HEK293 (cell line): Measurements from ENCODE around the gene CCDC141.
"Not testable (repeated sequence)": the region's sequence is repeated elsewhere in the genome, so short reads cannot be mapped to it uniquely, and the experiment has no call there.

Experiments used
- CTCF ChIA-PET: fragments of 350-600 bp; formaldehyde crosslinking; extraction: SDS; loops from one replicate; lab custom pipeline; 2021; ENCODE audit warnings: antibody characterized with exemption; lab: Yijun Ruan, JAX
- POLR2A ChIA-PET: fragments of 300-600 bp; formaldehyde crosslinking; extraction: SDS; loops from one replicate; lab custom pipeline; 2020; ENCODE audit warnings: antibody characterized with exemption, inconsistent platforms; lab: Yijun Ruan, JAX
- H3K27ac ChIP-seq: fragments of 200-500 bp; sonication (Bioruptor generic); 2 replicates; pipeline ENCODE4 v1.5.1; 2014; ENCODE audit warnings: low read depth, low read length, control low read depth, inconsistent platforms; ENCODE audit errors: extremely low read depth
- H3K36me3 ChIP-seq, 2 experiments: fragments of 200-500 bp in 1 of 2; sonication (Bioruptor generic) in 1 of 2; 1 replicate in 1 of 2; 2 replicates in 1 of 2; pipeline ENCODE4 v1.5.1; 2014 to 2017; ENCODE audit warnings: inconsistent platforms in 2 of 2, low read length in 2 of 2; ENCODE audit not compliant: control insufficient read depth in 2 of 2, insufficient read depth in 1 of 2
- H3K4me1 ChIP-seq: fragments of 200-500 bp; sonication (Bioruptor generic); 2 replicates; pipeline ENCODE4 v1.5.1; 2014; ENCODE audit warnings: mild to moderate bottlenecking, low read length, inconsistent platforms; ENCODE audit not compliant: control insufficient read depth, insufficient read depth
- H3K4me3 ChIP-seq: 2 replicates; pipeline ENCODE4 v1.5.1; 2011; ENCODE audit warnings: low read depth, mild to moderate bottlenecking, control low read depth, low read length, moderate library complexity
- H3K9me3 ChIP-seq: fragments of 200-500 bp; sonication (Bioruptor generic); 2 replicates; pipeline ENCODE4 v1.5.1; 2014; ENCODE audit warnings: low read depth, low read length, inconsistent platforms; ENCODE audit not compliant: control insufficient read depth, insufficient read depth
- GLI2 ChIP-seq: fragments of 450-650 bp; formaldehyde crosslinking; IDR thresholded peaks from 2 replicates; pipeline ENCODE4; 2017; ENCODE audit warnings: missing biosample characterization, missing genetic modification characterization, low read depth, borderline replicate concordance
- KLF7 ChIP-seq: fragments of 450-650 bp; formaldehyde crosslinking; IDR thresholded peaks from 2 replicates; pipeline ENCODE4 v1.5.1; 2016; ENCODE audit warnings: missing biosample characterization, missing genetic modification characterization, borderline replicate concordance
- OSR2 ChIP-seq: fragments of 450-650 bp; formaldehyde crosslinking; IDR thresholded peaks from 2 replicates; pipeline ENCODE4 v1.5.1; 2016; ENCODE audit warnings: missing biosample characterization, missing genetic modification characterization
- PRDM1 ChIP-seq: fragments of 450-650 bp; formaldehyde crosslinking; IDR thresholded peaks from 2 replicates; pipeline ENCODE4; 2016; ENCODE audit warnings: missing biosample characterization, missing genetic modification characterization
- PRDM2 ChIP-seq: fragments of 450-650 bp; formaldehyde crosslinking; IDR thresholded peaks from 2 replicates; pipeline ENCODE4 v1.5.1; 2016; ENCODE audit warnings: missing biosample characterization, missing genetic modification characterization, borderline replicate concordance
- RBAK ChIP-seq: fragments of 450-650 bp; formaldehyde crosslinking; IDR thresholded peaks from 2 replicates; pipeline ENCODE4 v1.5.1; 2016; ENCODE audit warnings: missing biosample characterization, missing genetic modification characterization
- SALL2 ChIP-seq: fragments of 450-650 bp; formaldehyde crosslinking; IDR thresholded peaks from 2 replicates; pipeline ENCODE4 v1.5.0; 2017; ENCODE audit warnings: missing biosample characterization, mild to moderate bottlenecking, missing genetic modification characterization, borderline replicate concordance
- SCRT1 ChIP-seq: fragments of 450-650 bp; formaldehyde crosslinking; IDR thresholded peaks from 2 replicates; pipeline ENCODE4 v1.5.1; 2016; ENCODE audit warnings: missing biosample characterization, missing genetic modification characterization, borderline replicate concordance
- SCRT2 ChIP-seq: fragments of 450-650 bp; formaldehyde crosslinking; IDR thresholded peaks from 2 replicates; pipeline ENCODE4 v1.5.1; 2016; ENCODE audit warnings: missing biosample characterization, missing genetic modification characterization
- SETDB1 ChIP-seq: IDR thresholded peaks from one replicate; pipeline ENCODE4 v1.6.1; 2017; ENCODE audit warnings: mild to moderate bottlenecking, low read length, moderate library complexity, mixed read lengths; ENCODE audit not compliant: insufficient read length
- SP2 ChIP-seq: fragments of 450-650 bp; formaldehyde crosslinking; IDR thresholded peaks from 2 replicates; pipeline ENCODE4 v1.5.1; 2016; ENCODE audit warnings: missing biosample characterization, missing genetic modification characterization
- ZBTB48 ChIP-seq: fragments of 450-650 bp; formaldehyde crosslinking; IDR thresholded peaks from 2 replicates; pipeline ENCODE4 v1.5.1; 2016; ENCODE audit warnings: missing biosample characterization, missing genetic modification characterization
- ZNF132 ChIP-seq: fragments of 450-650 bp; formaldehyde crosslinking; IDR thresholded peaks from 2 replicates; pipeline ENCODE4 v1.5.1; 2017; ENCODE audit warnings: missing biosample characterization, missing genetic modification characterization, borderline replicate concordance
- ZNF174 ChIP-seq: fragments of 450-650 bp; formaldehyde crosslinking; IDR thresholded peaks from 2 replicates; pipeline ENCODE4 v1.5.0; 2017; ENCODE audit warnings: missing biosample characterization, mild to moderate bottlenecking, missing genetic modification characterization
- ZNF341 ChIP-seq: fragments of 450-650 bp; formaldehyde crosslinking; IDR thresholded peaks from 2 replicates; pipeline ENCODE4; 2016; ENCODE audit warnings: low read depth, missing biosample characterization, missing genetic modification characterization
- ZNF366 ChIP-seq: fragments of 450-650 bp; formaldehyde crosslinking; conservative IDR thresholded peaks from 2 replicates; pipeline ENCODE4 v1.5.1; 2016; ENCODE audit warnings: missing biosample characterization, missing genetic modification characterization
- ZNF544 ChIP-seq: fragments of 450-650 bp; formaldehyde crosslinking; IDR thresholded peaks from 2 replicates; pipeline ENCODE4 v1.5.0; 2017; ENCODE audit warnings: missing biosample characterization, missing genetic modification characterization
- ZNF621 ChIP-seq: fragments of 450-650 bp; formaldehyde crosslinking; IDR thresholded peaks from 2 replicates; pipeline ENCODE4 v1.5.1; 2017; ENCODE audit warnings: missing biosample characterization, missing genetic modification characterization
- ZSCAN23 ChIP-seq: fragments of 450-650 bp; formaldehyde crosslinking; IDR thresholded peaks from 2 replicates; pipeline ENCODE4 v1.5.1; 2016; ENCODE audit warnings: missing biosample characterization, missing genetic modification characterization
- TF ChIP-seq, protein P1 (sequence below): fragments of 450-650 bp; formaldehyde crosslinking; conservative IDR thresholded peaks from 2 replicates; pipeline ENCODE4 v1.5.1; 2016; ENCODE audit warnings: low read depth, missing biosample characterization, missing genetic modification characterization
- TF ChIP-seq, protein P2 (sequence below): fragments of 450-650 bp; formaldehyde crosslinking; IDR thresholded peaks from 2 replicates; pipeline ENCODE4 v1.5.1; 2016; ENCODE audit warnings: missing biosample characterization, missing genetic modification characterization

CCDC141 gene

GRCh38 chr2:179050755-179051154, 818 bp upstream of the CCDC141 start:
- H3K9me3 ChIP-seq = no peaks in the 10 kb centered on the region
- ChIA-PET POLR2A (no interaction called here), CTCF (no interaction called here)
- H3K4me1 ChIP-seq = no peaks in the 10 kb centered on the region
- no peak overlapping the region for H3K27ac ChIP-seq
- TF ChIP-seq PRDM2 (tag by site-specific recombination) (no peak), KLF7 (tag by site-specific recombination) (no peak)
- H3K4me3 ChIP-seq = no peak overlapping the region
- H3K36me3 ChIP-seq = no peaks in the 10 kb centered on the region

DNA sequence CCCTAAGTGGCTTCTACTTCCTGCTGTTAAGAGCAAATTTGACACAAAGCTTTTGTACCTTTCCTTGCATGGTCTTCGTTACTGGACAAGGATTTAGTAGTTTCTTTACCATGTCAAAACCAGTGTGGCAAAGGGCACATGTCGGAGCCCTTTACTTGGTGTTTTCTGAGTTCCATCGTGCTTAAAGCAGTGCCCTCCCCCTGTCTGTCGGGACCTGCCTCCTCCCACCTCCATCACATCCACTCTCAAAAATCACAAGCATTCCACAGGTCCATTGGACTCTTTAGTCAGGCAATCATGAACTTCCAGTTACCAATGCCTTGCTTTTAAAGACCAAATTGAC, 763 bp downstream of the CCDC141 start:
- Histone ChIP-seq H3K9me3 (no peaks in the 10 kb centered on the region), H3K36me3 (no peaks in the 10 kb centered on the region), H3K4me3 (no peak overlapping the region), H3K27ac (no peak overlapping the region), H3K4me1 (no peaks in the 10 kb centered on the region)
- ChIA-PET CTCF (no interaction called here), POLR2A (no interaction called here)
- TF ChIP-seq ZBTB48 (tag by site-specific recombination) (no peak), ZNF621 (tag by site-specific recombination) (no peak), SCRT1 (tag by site-specific recombination) (0 out of 2 replicates have a peak, but pooled peaks have one; percentile 37), SETDB1 (no peak), ZNF544 (tag by site-specific recombination) (no peak), SALL2 (tag by site-specific recombination) (no peak), SCRT2 (peak; percentile 52), ZNF366 (tag by site-specific recombination) (no peak)

GRCh38 chr2:179048099-179048498, 1.8 kb downstream of the CCDC141 start:
- Histone ChIP-seq H3K4me3 (no peak overlapping the region), H3K4me1 (no peaks in the 10 kb centered on the region)
- POLR2A ChIA-PET = no interaction called here

DNA sequence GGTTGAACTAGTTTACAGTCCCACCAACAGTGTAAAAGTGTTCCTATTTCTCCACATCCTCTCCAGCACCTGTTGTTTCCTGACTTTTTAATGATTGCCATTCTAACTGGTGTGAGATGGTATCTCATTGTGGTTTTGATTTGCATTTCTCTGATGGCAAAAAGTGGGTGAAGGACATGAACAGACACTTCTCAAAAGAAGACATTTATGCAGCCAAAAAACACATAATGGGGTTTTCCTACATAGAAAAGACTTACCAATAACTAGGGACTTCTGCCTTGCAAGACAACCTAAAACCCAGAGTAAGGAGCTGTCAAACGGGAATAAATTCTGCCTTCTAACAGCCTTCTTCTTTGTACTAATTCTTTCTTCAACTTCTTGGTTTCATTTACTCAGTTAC, 4.3 kb downstream of the CCDC141 start:
- H3K27ac ChIP-seq, H3K9me3 ChIP-seq, H3K4me3 ChIP-seq, H3K4me1 ChIP-seq, H3K36me3 ChIP-seq, POLR2A ChIA-PET: not testable (repeated sequence)
- CTCF ChIA-PET = interaction anchor here (0.7 kb wide), 1 partner anchor 369 kb away, joined by 3 read pairs; no protein-coding TSS in a partner anchor

More at GRCh38 chr2:179048099-179048498, 1.8 kb downstream of the CCDC141 start:
- no peaks in the 10 kb centered on the region for H3K9me3 ChIP-seq
- CTCF ChIA-PET = no interaction called here
- H3K36me3 ChIP-seq = no peaks in the 10 kb centered on the region
- H3K27ac ChIP-seq = no peak overlapping the region
- TF ChIP-seq PRDM1 (tag by site-specific recombination) (no peak), RBAK (tag by site-specific recombination) (no peak), ZSCAN23 (tag by site-specific recombination) (no peak), ZNF174 (tag by site-specific recombination) (no peak), ZNF132 (tag by site-specific recombination) (no peak), GLI2 (tag by site-specific recombination) (no peak), ZNF341 (tag by site-specific recombination) (no peak), OSR2 (tag by site-specific recombination) (no peak), SP2 (tag by site-specific recombination) (no peak)
- TF ChIP-seq, protein P1, sequence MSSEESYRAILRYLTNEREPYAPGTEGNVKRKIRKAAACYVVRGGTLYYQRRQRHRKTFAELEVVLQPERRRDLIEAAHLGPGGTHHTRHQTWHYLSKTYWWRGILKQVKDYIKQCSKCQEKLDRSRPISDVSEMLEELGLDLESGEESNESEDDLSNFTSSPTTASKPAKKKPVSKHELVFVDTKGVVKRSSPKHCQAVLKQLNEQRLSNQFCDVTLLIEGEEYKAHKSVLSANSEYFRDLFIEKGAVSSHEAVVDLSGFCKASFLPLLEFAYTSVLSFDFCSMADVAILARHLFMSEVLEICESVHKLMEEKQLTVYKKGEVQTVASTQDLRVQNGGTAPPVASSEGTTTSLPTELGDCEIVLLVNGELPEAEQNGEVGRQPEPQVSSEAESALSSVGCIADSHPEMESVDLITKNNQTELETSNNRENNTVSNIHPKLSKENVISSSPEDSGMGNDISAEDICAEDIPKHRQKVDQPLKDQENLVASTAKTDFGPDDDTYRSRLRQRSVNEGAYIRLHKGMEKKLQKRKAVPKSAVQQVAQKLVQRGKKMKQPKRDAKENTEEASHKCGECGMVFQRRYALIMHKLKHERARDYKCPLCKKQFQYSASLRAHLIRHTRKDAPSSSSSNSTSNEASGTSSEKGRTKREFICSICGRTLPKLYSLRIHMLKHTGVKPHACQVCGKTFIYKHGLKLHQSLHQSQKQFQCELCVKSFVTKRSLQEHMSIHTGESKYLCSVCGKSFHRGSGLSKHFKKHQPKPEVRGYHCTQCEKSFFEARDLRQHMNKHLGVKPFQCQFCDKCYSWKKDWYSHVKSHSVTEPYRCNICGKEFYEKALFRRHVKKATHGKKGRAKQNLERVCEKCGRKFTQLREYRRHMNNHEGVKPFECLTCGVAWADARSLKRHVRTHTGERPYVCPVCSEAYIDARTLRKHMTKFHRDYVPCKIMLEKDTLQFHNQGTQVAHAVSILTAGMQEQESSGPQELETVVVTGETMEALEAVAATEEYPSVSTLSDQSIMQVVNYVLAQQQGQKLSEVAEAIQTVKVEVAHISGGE (tag by site-specific recombination) = no peak
- TF ChIP-seq, protein P2, sequence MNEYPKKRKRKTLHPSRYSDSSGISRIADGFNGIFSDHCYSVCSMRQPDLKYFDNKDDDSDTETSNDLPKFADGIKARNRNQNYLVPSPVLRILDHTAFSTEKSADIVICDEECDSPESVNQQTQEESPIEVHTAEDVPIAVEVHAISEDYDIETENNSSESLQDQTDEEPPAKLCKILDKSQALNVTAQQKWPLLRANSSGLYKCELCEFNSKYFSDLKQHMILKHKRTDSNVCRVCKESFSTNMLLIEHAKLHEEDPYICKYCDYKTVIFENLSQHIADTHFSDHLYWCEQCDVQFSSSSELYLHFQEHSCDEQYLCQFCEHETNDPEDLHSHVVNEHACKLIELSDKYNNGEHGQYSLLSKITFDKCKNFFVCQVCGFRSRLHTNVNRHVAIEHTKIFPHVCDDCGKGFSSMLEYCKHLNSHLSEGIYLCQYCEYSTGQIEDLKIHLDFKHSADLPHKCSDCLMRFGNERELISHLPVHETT = no peak
